ENCODE results near the gene OLA1.

- no peak for TF ChIP-seq CTCF (IDR thresholded peaks at IDR 0.05)
- TF ChIP-seq EZH2phosphoT487 (IDR thresholded peaks at IDR 0.05), result no peak
- TF ChIP-seq EZH2 (IDR thresholded peaks at IDR 0.05), result no peak
Measured at GRCh38 chr2:174121612-174122011, 126.7 kb downstream of the OLA1 start.

Measured in neural progenitor cell (in vitro differentiated cells).